Hepatocyte (in vitro differentiated cells): ENCODE measurements around the gene PRM3. TPM values are rescaled to one million over a fixed set of nuclear protein-coding genes. Genes with fewer than 3 reads are reported as not detected.

ENCODE experiments used
- DNase-seq: peaks from one replicate; pipeline ENCODE4 v3.0.0-alpha.2; 2016; ENCODE audit warnings: low spot score
- H2AFZ ChIP-seq: fragments of 200-600 bp; sonication (generic); 2 replicates; pipeline ENCODE4 v1.6.0; 2016; ENCODE audit warnings: antibody characterized with exemption, mild to moderate bottlenecking
- H3K27ac ChIP-seq: fragments of 200-600 bp; sonication (generic); 2 replicates; pipeline ENCODE4 v1.5.1; 2016; ENCODE audit warnings: mild to moderate bottlenecking
- H3K27me3 ChIP-seq: fragments of 200-600 bp; sonication (generic); 2 replicates; pipeline ENCODE4 v1.6.1; 2016
- H3K36me3 ChIP-seq: fragments of 200-600 bp; sonication (generic); replicated peaks from 2 replicates; pipeline ENCODE4 v1.5.1; 2016; ENCODE audit warnings: low read depth; ENCODE audit not compliant: insufficient read depth
- H3K4me1 ChIP-seq: fragments of 200-600 bp; sonication (generic); 2 replicates; pipeline ENCODE4 v1.5.1; 2016; ENCODE audit warnings: mild to moderate bottlenecking, moderate library complexity; ENCODE audit not compliant: insufficient read depth
- H3K4me2 ChIP-seq: fragments of 200-600 bp; sonication (generic); 2 replicates; pipeline ENCODE4 v1.6.0; 2016
- H3K4me3 ChIP-seq: fragments of 200-600 bp; sonication (generic); 2 replicates; pipeline ENCODE4 v1.5.1; 2016; ENCODE audit warnings: mild to moderate bottlenecking
- H3K79me2 ChIP-seq: fragments of 200-600 bp; sonication (generic); 2 replicates; pipeline ENCODE4 v1.6.0; 2017; ENCODE audit warnings: mild to moderate bottlenecking
- H3K9me2 ChIP-seq: fragments of 200-600 bp; sonication (generic); replicated peaks from 2 replicates; pipeline ENCODE4 v1.6.0; 2017; ENCODE audit warnings: mild to moderate bottlenecking; ENCODE audit not compliant: insufficient read depth
- H3K9me3 ChIP-seq: fragments of 200-600 bp; sonication (generic); 2 replicates; pipeline ENCODE4 v1.5.1; 2016; ENCODE audit warnings: low read depth, mild to moderate bottlenecking
- H4K20me1 ChIP-seq: fragments of 200-600 bp; sonication (generic); 2 replicates; pipeline ENCODE4 v1.6.0; 2016; ENCODE audit warnings: mild to moderate bottlenecking; ENCODE audit not compliant: insufficient read depth, poor library complexity, severe bottlenecking
- CTCF ChIP-seq: fragments of 200-600 bp; sonication (generic); IDR thresholded peaks from 2 replicates; pipeline ENCODE4 v1.5.1; 2016; ENCODE audit warnings: antibody characterized with exemption, mild to moderate bottlenecking; ENCODE audit not compliant: poor library complexity
- EZH2 ChIP-seq: fragments of 200-600 bp; sonication (generic); IDR thresholded peaks from 2 replicates; pipeline ENCODE4 v1.6.1; 2016; ENCODE audit warnings: antibody characterized with exemption, mild to moderate bottlenecking, borderline replicate concordance
- EZH2phosphoT487 ChIP-seq: fragments of 200-600 bp; sonication (generic); IDR thresholded peaks from one replicate; pipeline ENCODE4 v1.6.1; 2018; ENCODE audit warnings: antibody characterized with exemption, mild to moderate bottlenecking, low read depth, moderate library complexity; ENCODE audit not compliant: unreplicated experiment, severe bottlenecking
- WGBS: methylation state at CpG from one replicate; pipeline ENCODE4 v1.1.6; 2016; ENCODE audit warnings: low lambda C conversion rate; ENCODE audit errors: missing lambda C conversion rate; 5-methylcytosine and 5-hydroxymethylcytosine counted together
- polyA plus RNA-seq: library from polyadenylated mRNA; unstranded; fragments of >200 nt; fragmentation: Nextera tagmentation; extraction: Ambion mirVana; gene quantifications from 2 replicates; pipeline ENCODE4 v1.2.1, GENCODE V29; 2016
- total RNA-seq: library from RNA; depleted of rRNA; stranded (reverse); fragments of >200 nt; gene quantifications from 2 replicates; pipeline ENCODE4 v1.2.3, GENCODE V29; 2014

The PRM3 gene
- total and polyA plus RNA-seq, 2 experiments from 2014 or later, result not detected

- peaks cover 31% of the 10 kb centered on the region for H3K79me2 ChIP-seq
- H3K9me2 ChIP-seq, result no peaks in the 10 kb centered on the region
- peak overlapping the region; percentile 99 for H3K4me3 ChIP-seq
- no peak for TF ChIP-seq CTCF
- H3K36me3 ChIP-seq, result no peaks in the 10 kb centered on the region
- H2AFZ ChIP-seq, result no peak overlapping the region
- no peaks in the 10 kb centered on the region for H3K9me3 ChIP-seq
- WGBS, result 74% methylated on average over 5 of the region's 5 CpGs
- peak overlapping the region; percentile 98 for H3K4me2 ChIP-seq
- no peak for DNase-seq
- H3K4me1 ChIP-seq, result peaks cover 12% of the 10 kb centered on the region
- peaks cover 35% of the 10 kb centered on the region for H4K20me1 ChIP-seq
- H3K27ac ChIP-seq, result no peak overlapping the region
- H3K27me3 ChIP-seq, result no peaks in the 10 kb centered on the region
Measured at GRCh38 chr16:11253009-11253994, 20.1 kb downstream of the PRM3 start.

GRCh38 chr16:11252482-11252931 lies 20.9 kb downstream of the PRM3 start:
- Histone ChIP-seq H3K27me3 (no peaks in the 10 kb centered on the region), H3K9me3 (no peaks in the 10 kb centered on the region), H3K79me2 (peaks cover 31% of the 10 kb centered on the region), H2AFZ (no peak overlapping the region), H3K4me2 (peak overlapping the region; percentile 98), H3K4me3 (no peak overlapping the region), H3K36me3 (no peaks in the 10 kb centered on the region), H3K4me1 (peaks cover 12% of the 10 kb centered on the region), H4K20me1 (peaks cover 35% of the 10 kb centered on the region), H3K9me2 (no peaks in the 10 kb centered on the region), H3K27ac (no peak overlapping the region)
- DNase-seq, result no peak
- 86% methylated on average over 8 of the region's 8 CpGs for WGBS
- TF ChIP-seq CTCF, result no peak
- TF ChIP-seq EZH2phosphoT487, result no peak
- no peak for TF ChIP-seq EZH2

- H3K4me3 ChIP-seq, result no peak overlapping the region
- H2AFZ ChIP-seq, result no peak overlapping the region
- H3K36me3 ChIP-seq, result no peaks in the 10 kb centered on the region
- no peaks in the 10 kb centered on the region for H3K27me3 ChIP-seq
- TF ChIP-seq EZH2 (no peak), CTCF (no peak), EZH2phosphoT487 (no peak)
- H3K9me3 ChIP-seq, result no peaks in the 10 kb centered on the region
- H3K4me1 ChIP-seq, result peaks cover 8% of the 10 kb centered on the region
- no peak for DNase-seq
- peaks cover 31% of the 10 kb centered on the region for H3K79me2 ChIP-seq
- peak overlapping the region; percentile 98 for H3K4me2 ChIP-seq
- no peaks in the 10 kb centered on the region for H3K9me2 ChIP-seq
- WGBS, result 82% methylated on average over 18 of the region's 18 CpGs
- H3K27ac ChIP-seq, result no peak overlapping the region
- peaks cover 35% of the 10 kb centered on the region for H4K20me1 ChIP-seq
Measured at GRCh38 chr16:11251525-11252481, 21.6 kb downstream of the PRM3 start.
